Measurements from ENCODE around the gene DPYD. TPM values are rescaled to one million over a fixed set of nuclear protein-coding genes. Genes with fewer than 3 reads are reported as not detected.

DPYD gene
- total and polyA plus RNA-seq, 11 donors: 2.6 to 38.4 (median 7.8) TPM

GRCh38 chr1:97505289-97505688, 415.5 kb downstream of the DPYD start:
- H3K9me3 ChIP-seq: peaks cover 0 to 9% (median 2%) of the 10 kb centered on the region in 12 donors
- no peak for DNase-seq
- WGBS, 4 donors: 96 to 98% (median 97%) methylated on average over 3 of the region's 3 CpGs
- intact Hi-C loops (cut with DNase I): no loop called here
- peaks cover 0 to under 1% (median 0%) of the 10 kb centered on the region in 9 donors for H3K36me3 ChIP-seq
- TF ChIP-seq, protein P1, sequence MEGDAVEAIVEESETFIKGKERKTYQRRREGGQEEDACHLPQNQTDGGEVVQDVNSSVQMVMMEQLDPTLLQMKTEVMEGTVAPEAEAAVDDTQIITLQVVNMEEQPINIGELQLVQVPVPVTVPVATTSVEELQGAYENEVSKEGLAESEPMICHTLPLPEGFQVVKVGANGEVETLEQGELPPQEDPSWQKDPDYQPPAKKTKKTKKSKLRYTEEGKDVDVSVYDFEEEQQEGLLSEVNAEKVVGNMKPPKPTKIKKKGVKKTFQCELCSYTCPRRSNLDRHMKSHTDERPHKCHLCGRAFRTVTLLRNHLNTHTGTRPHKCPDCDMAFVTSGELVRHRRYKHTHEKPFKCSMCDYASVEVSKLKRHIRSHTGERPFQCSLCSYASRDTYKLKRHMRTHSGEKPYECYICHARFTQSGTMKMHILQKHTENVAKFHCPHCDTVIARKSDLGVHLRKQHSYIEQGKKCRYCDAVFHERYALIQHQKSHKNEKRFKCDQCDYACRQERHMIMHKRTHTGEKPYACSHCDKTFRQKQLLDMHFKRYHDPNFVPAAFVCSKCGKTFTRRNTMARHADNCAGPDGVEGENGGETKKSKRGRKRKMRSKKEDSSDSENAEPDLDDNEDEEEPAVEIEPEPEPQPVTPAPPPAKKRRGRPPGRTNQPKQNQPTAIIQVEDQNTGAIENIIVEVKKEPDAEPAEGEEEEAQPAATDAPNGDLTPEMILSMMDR (IDR thresholded peaks at IDR 0.05): no peak
- TF ChIP-seq POLR2A (IDR thresholded peaks at IDR 0.05): no peak
- no peak for ATAC-seq
- no peak overlapping the region for H3K27ac ChIP-seq
- no peaks in the 10 kb centered on the region for H3K27me3 ChIP-seq
- H3K4me3 ChIP-seq: no peak overlapping the region
- peaks cover 0 to 21% (median 0%) of the 10 kb centered on the region in 12 donors for H3K4me1 ChIP-seq

GRCh38 chr1:97502360-97502759, 418.5 kb downstream of the DPYD start:
- no peak for ATAC-seq
- Histone ChIP-seq H3K27ac (no peak overlapping the region), H3K4me1 (peaks cover 0 to 18% (median 0%) of the 10 kb centered on the region in 12 donors), H3K4me3 (no peak overlapping the region), H3K36me3 (no peaks in the 10 kb centered on the region), H3K9me3 (no peaks in the 10 kb centered on the region), H3K27me3 (no peaks in the 10 kb centered on the region)
- intact Hi-C loops (cut with DNase I): no loop called here
- TF ChIP-seq POLR2A (IDR thresholded peaks at IDR 0.05): no peak
- TF ChIP-seq, protein P1 (IDR thresholded peaks at IDR 0.05): no peak
- 90 to 94% (median 93%) methylated on average over 4 of the region's 4 CpGs for WGBS, 4 donors
- no peak for DNase-seq

DNA sequence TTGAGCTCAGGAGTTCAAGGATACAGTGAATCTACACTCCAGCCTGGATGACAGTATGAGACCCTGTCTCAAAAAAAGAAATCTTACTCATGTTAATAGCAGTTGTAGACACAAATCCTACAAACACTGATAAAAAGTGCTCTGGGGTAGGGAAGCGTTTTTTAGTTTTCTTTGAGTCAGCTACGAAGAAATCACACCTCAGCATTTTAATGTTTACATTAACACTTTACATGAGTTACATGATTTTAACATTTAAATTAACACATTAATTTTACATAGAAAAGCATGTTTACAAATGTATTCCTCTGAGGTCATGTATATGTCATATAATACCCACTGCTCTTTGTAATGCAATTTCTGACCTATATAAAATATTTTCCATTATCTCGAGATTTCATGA, 419.2 kb downstream of the DPYD start:
- TF ChIP-seq, protein P1 (IDR thresholded peaks at IDR 0.05): no peak
- TF ChIP-seq POLR2A (IDR thresholded peaks at IDR 0.05): no peak
- H3K4me1 ChIP-seq: peaks cover 0 to 11% (median 0%) of the 10 kb centered on the region in 12 donors
- H3K27ac ChIP-seq: no peak overlapping the region
- DNase-seq (no peak), ATAC-seq (no peak)
- H3K4me3 ChIP-seq: no peak overlapping the region
- H3K9me3 ChIP-seq: no peaks in the 10 kb centered on the region
- 89 to 95% (median 92%) methylated on average over 3 of the region's 3 CpGs for WGBS, 4 donors
- H3K27me3 ChIP-seq: no peaks in the 10 kb centered on the region
- H3K36me3 ChIP-seq: no peaks in the 10 kb centered on the region
- intact Hi-C loops (cut with DNase I): no loop called here

DNA sequence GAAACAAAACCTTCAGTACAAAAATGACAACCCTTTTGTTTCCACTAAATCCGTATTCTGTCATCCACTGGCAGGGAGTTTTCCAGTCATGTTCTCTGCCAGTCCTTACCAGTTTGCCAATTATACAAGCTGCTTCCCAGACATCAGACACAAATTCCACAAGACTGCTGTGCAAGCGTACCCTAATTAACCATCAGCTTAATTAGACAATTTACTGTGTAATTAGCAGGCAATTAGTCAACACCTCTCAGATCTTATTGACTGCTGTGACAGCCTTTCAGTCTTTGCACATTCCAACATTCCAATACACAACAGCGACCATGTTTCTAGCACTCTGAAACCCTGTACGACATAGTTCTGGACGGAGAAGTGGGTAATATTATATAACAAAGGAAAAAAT, 420.1 kb downstream of the DPYD start:
- no peak for TF ChIP-seq POLR2A (IDR thresholded peaks at IDR 0.05)
- TF ChIP-seq, protein P1 (IDR thresholded peaks at IDR 0.05): no peak
- Histone ChIP-seq H3K36me3 (no peaks in the 10 kb centered on the region), H3K27ac (no peak overlapping the region), H3K9me3 (no peaks in the 10 kb centered on the region), H3K4me3 (peak overlapping the region in 2 of 12 donors; percentile 14 to 43), H3K4me1 (peaks cover 0 to 6% (median 0%) of the 10 kb centered on the region in 12 donors), H3K27me3 (no peaks in the 10 kb centered on the region)
- intact Hi-C loops (cut with DNase I): no loop called here
- WGBS, 4 donors: 75 to 81% (median 76%) methylated on average over 5 of the region's 5 CpGs
- DNase-seq (no peak), ATAC-seq (peak in 1 of 4 donors; percentile 39)
